ENCODE results near the gene CKMT1B.
"Not testable (repeated sequence)": the region's sequence is repeated elsewhere in the genome, so short reads cannot be mapped to it uniquely, and the experiment has no call there.

Gene CKMT1B

GRCh38 chr15:43593328-43594190 is at the start of gene CKMT1B:
CKMT1B (plus strand) TSS chr15:43594027; CDS start chr15:43594219, 192 bp downstream.
- DNase-seq (ENCODE audit: low read depth, low spot score), result not testable (repeated sequence)

GRCh38 chr15:43544266-43544665 is 49.6 kb upstream of the CKMT1B start:
- DNase-seq (ENCODE audit: low read depth, low spot score), result no peak

- no peak for DNase-seq (ENCODE audit: low read depth, low spot score)
Observed at GRCh38 chr15:43545426-43545825, 48.4 kb upstream of the CKMT1B start.

DNA sequence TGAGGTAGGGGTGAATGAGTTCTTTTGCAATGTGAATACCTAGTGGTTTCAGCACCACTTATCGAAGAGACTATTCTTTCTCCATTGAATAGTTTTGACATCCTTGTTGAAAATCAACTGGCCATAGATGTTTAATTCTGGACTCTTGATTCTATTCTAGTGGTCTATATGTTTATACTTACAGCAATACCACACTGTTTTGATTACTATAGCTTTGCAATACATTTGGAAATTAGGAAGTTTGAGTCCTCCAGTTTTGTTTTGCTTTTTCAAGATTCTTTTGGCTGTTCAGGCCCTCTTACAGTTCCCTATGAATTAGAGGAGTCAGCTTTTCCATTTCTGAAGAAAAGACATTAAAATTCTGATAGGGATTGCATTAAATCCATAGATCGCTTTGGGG is 46.3 kb upstream of the CKMT1B start:
- DNase-seq (ENCODE audit: low read depth, low spot score), result no peak

- DNase-seq (ENCODE audit: low read depth, low spot score), result no peak
Observed at GRCh38 chr15:43550527-43551363, 43.1 kb upstream of the CKMT1B start.

GRCh38 chr15:43552256-43552655 is 41.6 kb upstream of the CKMT1B start:
- no peak for DNase-seq (ENCODE audit: low read depth, low spot score)

DNA sequence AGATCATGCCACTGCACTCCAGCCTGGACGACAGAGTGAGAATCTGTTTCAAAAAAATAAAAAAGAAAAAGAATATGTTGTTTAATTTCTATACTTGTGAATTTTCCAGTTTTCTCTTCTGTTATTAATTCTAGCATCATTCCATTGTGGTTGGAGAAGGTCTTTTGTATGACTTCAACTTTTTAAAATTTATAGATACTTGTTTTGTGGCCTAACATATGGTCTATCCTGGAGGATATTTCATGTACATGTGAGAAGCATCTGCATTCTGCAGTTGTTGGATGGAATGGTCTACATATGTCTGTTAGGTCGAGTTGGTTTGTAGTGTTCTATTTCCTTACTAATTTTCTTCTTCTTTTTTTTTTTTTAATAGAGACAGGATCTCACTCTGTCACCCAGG is 40.8 kb upstream of the CKMT1B start:
- DNase-seq (ENCODE audit: low read depth, low spot score), result no peak

- DNase-seq (ENCODE audit: low read depth, low spot score), result not testable (repeated sequence)
Observed at GRCh38 chr15:43562753-43563152, 31.1 kb upstream of the CKMT1B start.

DNA sequence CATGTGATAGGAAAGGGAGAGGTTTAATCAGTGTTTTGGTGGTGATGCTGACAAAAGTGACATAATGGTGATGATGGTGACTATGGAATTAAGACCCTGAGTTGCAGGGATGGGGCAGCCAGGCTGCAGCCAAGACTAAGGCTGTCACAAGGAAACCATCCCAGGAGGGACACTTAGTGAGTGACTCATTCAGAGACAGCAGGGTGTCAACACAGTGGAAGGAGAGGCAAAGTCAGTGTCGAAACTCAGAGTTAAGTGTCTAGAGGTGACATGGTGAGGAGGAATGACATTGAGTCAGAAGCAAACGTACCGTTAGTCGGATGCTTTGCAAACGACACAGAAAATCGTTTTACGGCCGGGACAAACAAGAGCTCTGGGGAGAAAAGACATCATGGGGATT is 30.0 kb upstream of the CKMT1B start:
- DNase-seq (ENCODE audit: low read depth, low spot score), result not testable (repeated sequence)

- DNase-seq (ENCODE audit: low read depth, low spot score), result not testable (repeated sequence)
Observed at GRCh38 chr15:43566615-43567014, 27.2 kb upstream of the CKMT1B start.

DNA sequence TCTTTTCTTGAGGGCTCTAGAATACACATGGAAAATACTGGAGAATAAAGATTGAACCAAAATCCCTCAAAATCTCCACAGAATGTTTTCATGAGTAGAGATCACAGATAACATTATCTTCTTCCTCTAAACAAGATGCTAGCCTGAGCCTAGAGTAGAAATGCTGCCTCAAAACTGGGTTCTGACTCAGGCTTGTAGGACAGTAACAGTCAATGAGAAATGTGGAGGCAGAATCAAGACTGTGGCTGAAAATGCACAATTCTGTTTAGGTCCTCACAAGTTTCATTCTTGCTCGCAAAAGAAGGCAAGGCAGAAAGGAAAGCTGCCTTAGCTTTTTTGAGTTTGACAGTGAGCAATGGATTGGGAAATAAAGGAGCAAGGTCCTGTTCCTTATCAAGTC is 19.2 kb upstream of the CKMT1B start:
- DNase-seq (ENCODE audit: low read depth, low spot score), result not testable (repeated sequence)

DNA sequence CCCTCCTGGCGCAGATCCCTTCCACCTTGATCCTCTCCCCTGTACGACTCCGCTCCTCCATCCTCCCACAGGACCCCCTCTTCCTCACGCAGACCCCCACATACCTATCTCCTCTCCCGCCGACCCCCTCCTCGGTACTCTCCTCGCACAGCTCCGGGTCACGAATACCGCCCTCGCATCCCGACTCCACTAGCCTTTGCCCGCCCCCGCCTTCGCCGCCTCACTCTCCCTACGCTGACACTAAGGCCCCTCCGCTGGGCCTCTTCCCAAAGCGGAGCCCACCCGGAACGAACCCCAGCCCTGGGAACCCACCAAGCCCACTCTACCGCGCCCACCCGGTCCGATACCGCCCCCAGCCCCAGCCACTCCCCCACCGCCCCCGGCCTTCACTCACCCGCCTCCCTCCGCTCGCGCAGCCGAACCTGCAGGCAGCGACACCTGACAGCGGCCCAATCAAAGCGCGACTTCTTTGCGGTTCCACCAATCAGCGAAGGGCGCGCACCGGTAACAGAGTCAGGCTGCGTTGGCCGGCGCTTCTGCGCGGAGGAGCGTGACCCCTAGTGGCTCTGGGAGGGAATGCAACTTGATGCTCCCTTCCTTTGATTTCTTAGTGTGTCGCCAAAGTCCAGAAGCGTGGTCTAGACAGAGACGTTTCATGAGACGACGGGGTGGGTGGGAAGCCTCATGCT is 3.9 kb upstream of the CKMT1B start, which contains the start of gene PPIP5K1:
PPIP5K1 (minus strand) TSS at position 431 of the 689 bp plus-strand sequence. CDS start 5,704 bp downstream, outside the sequence.
- not testable (repeated sequence) for DNase-seq (ENCODE audit: low read depth, low spot score)

GRCh38 chr15:43592841-43593240 is 986 bp upstream of the CKMT1B start:
- DNase-seq (ENCODE audit: low read depth, low spot score), result not testable (repeated sequence)

DNA sequence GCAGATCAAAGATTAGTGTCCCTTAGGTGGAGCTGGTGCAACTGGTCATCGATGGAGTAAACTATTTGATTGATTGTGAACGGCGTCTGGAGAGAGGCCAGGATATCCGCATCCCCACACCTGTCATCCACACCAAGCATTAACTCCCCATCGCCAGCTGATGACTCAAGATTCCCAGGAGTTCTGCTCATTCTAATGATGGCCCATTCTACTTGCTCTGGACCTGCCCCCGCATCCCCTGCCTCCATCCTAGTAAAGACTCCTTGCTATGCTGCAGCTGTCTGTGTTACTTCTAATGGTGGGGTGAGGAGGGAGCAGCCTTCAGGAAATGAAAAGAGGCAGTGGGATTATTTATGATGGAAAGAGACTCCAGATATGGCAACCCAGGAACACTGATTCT is 5.3 kb downstream of the CKMT1B start:
- not testable (repeated sequence) for DNase-seq (ENCODE audit: low read depth, low spot score)

- not testable (repeated sequence) for DNase-seq (ENCODE audit: low read depth, low spot score)
Observed at GRCh38 chr15:43600200-43600599, 6.4 kb downstream of the CKMT1B start.

DNA sequence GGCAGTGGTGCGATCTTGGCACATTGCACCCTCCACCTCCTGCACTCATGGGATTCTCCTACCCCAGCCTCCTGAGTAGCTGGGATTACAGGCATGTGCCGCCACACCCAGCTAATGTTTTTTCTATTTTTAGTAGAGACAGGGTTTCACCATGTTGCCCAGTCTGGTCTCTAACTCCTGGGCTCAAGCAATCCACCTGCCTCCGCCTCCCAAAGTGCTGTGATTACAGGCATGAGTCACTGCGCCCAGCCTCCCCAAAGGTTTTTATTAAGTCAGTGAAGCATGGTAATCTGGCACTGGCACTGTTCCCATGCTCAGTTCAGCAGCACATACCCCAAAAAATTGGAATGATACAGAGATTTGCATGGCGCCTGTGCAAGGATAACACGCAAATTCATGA is 8.4 kb downstream of the CKMT1B start:
- not testable (repeated sequence) for DNase-seq (ENCODE audit: low read depth, low spot score)

DNA sequence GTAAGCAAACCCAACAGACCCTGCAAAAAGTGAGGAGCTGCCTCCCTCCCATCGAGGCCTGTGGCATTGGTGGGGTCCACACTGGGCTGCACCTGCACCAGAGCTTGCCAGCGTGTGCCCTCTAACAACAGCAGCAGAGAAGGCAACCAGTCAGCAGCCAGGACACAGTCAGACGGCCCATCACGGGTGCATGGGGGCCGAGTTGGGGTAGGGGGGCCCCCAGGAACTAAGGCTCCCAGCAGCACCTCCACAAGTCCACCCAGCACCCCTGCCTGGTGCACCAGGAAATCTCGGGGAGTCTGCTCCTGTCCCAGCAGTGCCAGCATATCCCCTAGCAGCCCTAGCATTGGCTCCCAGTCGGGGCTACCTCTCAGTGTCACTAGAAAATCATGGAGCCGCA is 23.9 kb downstream of the CKMT1B start:
- not testable (repeated sequence) for DNase-seq (ENCODE audit: low read depth, low spot score)

DNA sequence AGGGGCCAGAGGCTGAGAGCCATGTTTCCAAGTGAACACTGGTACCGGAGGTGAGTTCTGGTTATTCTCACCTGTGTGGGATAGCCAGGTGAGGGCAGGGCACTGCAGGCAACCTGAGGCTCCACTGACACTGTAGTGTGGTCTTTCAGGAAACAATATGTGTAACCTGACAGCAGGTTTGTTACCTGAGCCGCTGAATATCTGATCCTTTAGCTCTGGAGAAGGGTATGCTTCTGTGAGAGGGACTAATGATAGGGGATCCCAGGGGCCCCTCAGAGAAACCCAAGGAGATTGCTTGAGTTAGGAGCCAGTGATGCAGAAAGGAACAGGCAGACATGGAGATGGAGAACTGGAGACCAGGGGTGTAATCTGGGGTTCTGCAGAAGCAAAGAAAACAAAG is 24.9 kb downstream of the CKMT1B start, which contains the start of gene STRC:
STRC (minus strand) TSS at position 101 of the 400 bp plus-strand sequence; CDS start at position 23, 78 bp downstream.
- not testable (repeated sequence) for DNase-seq (ENCODE audit: low read depth, low spot score)

DNA sequence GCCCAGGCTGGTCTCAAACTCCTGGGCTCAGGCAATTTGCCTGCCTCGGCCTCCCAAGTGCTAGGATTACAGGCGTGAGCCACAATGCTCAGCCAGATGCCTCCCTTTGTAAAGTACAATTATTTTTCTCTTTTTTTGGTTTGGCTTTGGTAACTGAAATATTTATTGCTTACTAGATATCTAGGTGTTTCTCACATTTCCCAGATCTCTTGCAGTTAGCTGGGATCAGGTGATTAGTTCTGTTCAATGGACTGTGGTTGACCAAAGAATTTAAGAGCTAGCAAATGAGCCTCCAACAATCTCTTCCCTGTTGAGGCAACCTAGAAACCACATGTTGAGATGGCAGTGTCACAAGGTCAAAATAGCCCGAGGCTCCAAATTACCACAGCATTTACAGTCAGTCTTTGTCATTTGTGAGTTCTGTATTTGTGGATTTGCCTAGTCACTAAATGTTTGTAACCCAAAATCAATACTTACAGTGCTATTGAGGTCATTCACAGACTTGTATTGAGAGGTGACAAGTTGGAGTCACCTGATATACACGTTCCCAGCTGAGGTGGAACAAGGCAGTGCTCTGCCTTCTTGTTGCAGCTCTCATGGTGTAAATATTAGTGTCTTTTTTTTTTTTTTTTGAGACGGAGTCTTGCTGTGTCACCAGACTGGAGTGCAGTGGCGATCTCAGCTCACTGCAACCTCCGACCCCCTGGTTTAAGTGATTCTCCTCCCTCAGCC is 28.4 kb downstream of the CKMT1B start:
- DNase-seq (ENCODE audit: low read depth, low spot score), result not testable (repeated sequence)

DNA sequence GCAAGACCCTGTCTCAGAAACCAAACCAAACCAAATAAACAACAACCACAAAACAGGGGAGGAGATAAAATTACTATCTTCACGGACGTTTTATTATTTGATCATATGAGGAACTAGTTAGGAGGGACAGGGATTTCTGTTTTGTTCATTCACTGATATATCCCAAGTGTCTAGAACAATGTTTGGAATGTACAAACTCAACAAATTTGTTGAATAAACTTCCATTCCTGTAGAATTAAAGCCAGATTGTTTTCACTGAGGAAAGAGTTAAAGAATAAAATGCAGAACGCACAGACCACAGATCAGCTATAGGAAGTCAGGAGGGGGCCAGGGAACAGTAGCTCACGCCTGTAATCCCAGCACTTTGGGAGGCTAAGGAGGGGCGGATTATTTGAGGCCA is 31.3 kb downstream of the CKMT1B start:
- DNase-seq (ENCODE audit: low read depth, low spot score), result no peak

- not testable (repeated sequence) for DNase-seq (ENCODE audit: low read depth, low spot score)
Observed at GRCh38 chr15:43626937-43627336, 33.1 kb downstream of the CKMT1B start.

All from smooth muscle cell of the brain vasculature (primary cell).